CD4-positive, CD25-positive, alpha-beta regulatory T cell (primary cell): ENCODE measurements around the gene TMEM164. TPM values are rescaled to one million over a fixed set of nuclear protein-coding genes. Genes with fewer than 3 reads are reported as not detected.

ENCODE experiments used
- ATAC-seq, 2 donors: fragments of 150-1000 bp; cut with Tn5 transposase; one replicate each; pipeline ENCODE4 v1.10.0; 2021; ENCODE audit warnings: low read depth in 2 of 2, moderate number of reproducible peaks in 2 of 2, moderate library complexity in 1 of 2
- DNase-seq, 3 donors: peaks; one replicate each; pipeline versions ENCODE4 v3.0.0 to v3.0.0-alpha.2; 2012 to 2022; ENCODE audit warnings: mixed read lengths in 1 of 3
- H3K27ac ChIP-seq: one replicate; pipeline ENCODE4 v1.7.0; 2013; ENCODE audit warnings: mild to moderate bottlenecking, low read length; ENCODE audit not compliant: insufficient read depth, poor library complexity, severe bottlenecking
- H3K27me3 ChIP-seq: one replicate; pipeline ENCODE4 v1.7.0; 2013; ENCODE audit warnings: low read length; ENCODE audit not compliant: control insufficient read depth, insufficient read depth
- H3K36me3 ChIP-seq: one replicate; pipeline ENCODE4 v1.7.0; 2013; ENCODE audit warnings: mild to moderate bottlenecking, low read length, moderate library complexity; ENCODE audit not compliant: control insufficient read depth, insufficient read depth
- H3K4me1 ChIP-seq: 2 replicates; pipeline ENCODE4 v1.7.0; 2013; ENCODE audit warnings: mild to moderate bottlenecking, low read length; ENCODE audit not compliant: insufficient read depth, control insufficient read depth, poor library complexity, severe bottlenecking
- H3K4me3 ChIP-seq: one replicate; pipeline ENCODE4 v1.7.0; 2013; ENCODE audit warnings: low read depth, mild to moderate bottlenecking, low read length, moderate library complexity
- H3K9me3 ChIP-seq, 2 experiments: 1 replicate in 1 of 2; 2 replicates in 1 of 2; pipeline ENCODE4 v1.7.0; 2013; ENCODE audit warnings: low read length in 2 of 2, mild to moderate bottlenecking in 1 of 2, moderate library complexity in 1 of 2; ENCODE audit not compliant: control insufficient read depth in 2 of 2
- H3K27ac Mint-ChIP-seq, 3 donors: one replicate each; pipeline ENCODE4 v1.8.0; 2020 to 2022; ENCODE audit warnings: mild to moderate bottlenecking in 3 of 3, mixed read lengths in 3 of 3, moderate library complexity in 2 of 3
- H3K27me3 Mint-ChIP-seq: one replicate; pipeline ENCODE4 v1.8.0; 2022; ENCODE audit warnings: mild to moderate bottlenecking, mixed read lengths
- H3K36me3 Mint-ChIP-seq: one replicate; pipeline ENCODE4 v1.8.0; 2020; ENCODE audit warnings: mixed read lengths
- H3K4me1 Mint-ChIP-seq, 4 donors: one replicate each; pipeline ENCODE4 v1.8.0; 2020 to 2022; ENCODE audit warnings: mixed read lengths in 4 of 4, mild to moderate bottlenecking in 1 of 4
- H3K4me3 Mint-ChIP-seq, 4 donors: one replicate each; pipeline ENCODE4 v1.8.0; 2020 to 2022; ENCODE audit warnings: mild to moderate bottlenecking in 4 of 4, mixed read lengths in 4 of 4, moderate library complexity in 3 of 4
- H3K9me3 Mint-ChIP-seq, 7 donors: one replicate each; pipeline ENCODE4 v1.8.0; 2020 to 2022; ENCODE audit warnings: mixed read lengths in 7 of 7, mild to moderate bottlenecking in 3 of 7, moderate library complexity in 2 of 7
- polyA plus RNA-seq, 4 donors: library from polyadenylated mRNA; unstranded; fragments of 300-500 nt; fragmentation: Illumina TruSeq; gene quantifications; one replicate each; pipeline ENCODE4 v1.2.3, GENCODE V29; 2021
- total RNA-seq: library from RNA; stranded (reverse); gene quantifications from one replicate; pipeline ENCODE4 v1.2.3, GENCODE V29; 2022

The TMEM164 gene
- total and polyA plus RNA-seq, 5 donors from 2014 or later, result 0.60 to 25.2 (median 1.0) TPM

- H3K36me3 ChIP-seq, result peaks cover 6% of the 10 kb centered on the region
- Mint-ChIP-seq H3K27ac (no peak overlapping the region), H3K27me3 (no peaks in the 10 kb centered on the region), H3K9me3 (peaks cover 0 to 1% (median 0%) of the 10 kb centered on the region in 7 donors), H3K36me3 (peaks cover 12% of the 10 kb centered on the region), H3K4me1 (peaks cover 0 to 14% (median 9%) of the 10 kb centered on the region in 4 donors), H3K4me3 (no peak overlapping the region)
- no peaks in the 10 kb centered on the region for H3K9me3 ChIP-seq
- no peak for DNase-seq
- ATAC-seq, result no peak
- H3K4me1 ChIP-seq, result no peaks in the 10 kb centered on the region
- H3K4me3 ChIP-seq, result no peak overlapping the region
- no peak overlapping the region for H3K27ac ChIP-seq
- H3K27me3 ChIP-seq, result no peaks in the 10 kb centered on the region
Measured at GRCh38 chrX:110052303-110052702, 49.4 kb downstream of the TMEM164 start.

GRCh38 chrX:110053453-110053852 is 50.5 kb downstream of the TMEM164 start:
- Histone ChIP-seq H3K27ac (no peak overlapping the region), H3K4me1 (no peaks in the 10 kb centered on the region), H3K9me3 (no peaks in the 10 kb centered on the region), H3K4me3 (no peak overlapping the region), H3K36me3 (peaks cover 6% of the 10 kb centered on the region), H3K27me3 (no peaks in the 10 kb centered on the region)
- no peak overlapping the region for H3K4me3 Mint-ChIP-seq
- ATAC-seq, result no peak
- no peak for DNase-seq
- H3K4me1 Mint-ChIP-seq, result peaks cover 0 to 12% (median 9%) of the 10 kb centered on the region in 4 donors
- H3K27ac Mint-ChIP-seq, result no peak overlapping the region
- H3K36me3 Mint-ChIP-seq, result peaks cover 12% of the 10 kb centered on the region
- H3K9me3 Mint-ChIP-seq, result peaks cover 0 to 1% (median 0%) of the 10 kb centered on the region in 7 donors
- H3K27me3 Mint-ChIP-seq, result no peaks in the 10 kb centered on the region

GRCh38 chrX:110055616-110056015 is 52.7 kb downstream of the TMEM164 start:
- Histone ChIP-seq H3K27ac (no peak overlapping the region), H3K4me1 (no peaks in the 10 kb centered on the region), H3K36me3 (peaks cover 6% of the 10 kb centered on the region), H3K9me3 (no peaks in the 10 kb centered on the region), H3K4me3 (no peak overlapping the region), H3K27me3 (no peaks in the 10 kb centered on the region)
- no peak for ATAC-seq
- no peak for DNase-seq
- peaks cover 0 to 11% (median 8%) of the 10 kb centered on the region in 4 donors for H3K4me1 Mint-ChIP-seq
- H3K36me3 Mint-ChIP-seq, result peaks cover 12% of the 10 kb centered on the region
- H3K4me3 Mint-ChIP-seq, result no peak overlapping the region
- no peaks in the 10 kb centered on the region for H3K27me3 Mint-ChIP-seq
- no peak overlapping the region for H3K27ac Mint-ChIP-seq
- H3K9me3 Mint-ChIP-seq, result peaks cover 0 to 1% (median 0%) of the 10 kb centered on the region in 7 donors

GRCh38 chrX:110056419-110056818 is 53.5 kb downstream of the TMEM164 start:
- H3K27ac ChIP-seq, result no peak overlapping the region
- H3K4me1 Mint-ChIP-seq, result peaks cover 0 to 11% (median 8%) of the 10 kb centered on the region in 4 donors
- no peak for DNase-seq
- H3K4me1 ChIP-seq, result no peaks in the 10 kb centered on the region
- H3K4me3 Mint-ChIP-seq, result peak overlapping the region in 1 of 4 donors; percentile 54
- no peak overlapping the region for H3K4me3 ChIP-seq
- peaks cover 6% of the 10 kb centered on the region for H3K36me3 ChIP-seq
- no peaks in the 10 kb centered on the region for H3K27me3 ChIP-seq
- no peaks in the 10 kb centered on the region for H3K9me3 ChIP-seq
- H3K36me3 Mint-ChIP-seq, result peaks cover 12% of the 10 kb centered on the region
- no peaks in the 10 kb centered on the region for H3K27me3 Mint-ChIP-seq
- peaks cover 0 to 1% (median 0%) of the 10 kb centered on the region in 7 donors for H3K9me3 Mint-ChIP-seq
- no peak overlapping the region for H3K27ac Mint-ChIP-seq
- ATAC-seq, result no peak

- ATAC-seq, result no peak
- no peaks in the 10 kb centered on the region for H3K27me3 Mint-ChIP-seq
Measured at GRCh38 chrX:110059410-110059809, 56.5 kb downstream of the TMEM164 start.

GRCh38 chrX:110060317-110060716 is 57.4 kb downstream of the TMEM164 start:
- no peak overlapping the region for H3K4me3 ChIP-seq
- H3K27me3 ChIP-seq, result no peaks in the 10 kb centered on the region
- H3K27ac ChIP-seq, result no peak overlapping the region
- no peaks in the 10 kb centered on the region for H3K4me1 ChIP-seq
- H3K27me3 Mint-ChIP-seq, result no peaks in the 10 kb centered on the region
- no peaks in the 10 kb centered on the region for H3K9me3 ChIP-seq
- no peak overlapping the region for H3K4me3 Mint-ChIP-seq
- peaks cover 0 to 1% (median 0%) of the 10 kb centered on the region in 7 donors for H3K9me3 Mint-ChIP-seq
- ATAC-seq (no peak), DNase-seq (no peak)
- H3K4me1 Mint-ChIP-seq, result peaks cover 0 to 20% (median 12%) of the 10 kb centered on the region in 4 donors
- H3K27ac Mint-ChIP-seq, result no peak overlapping the region
- no peaks in the 10 kb centered on the region for H3K36me3 ChIP-seq
- peaks cover 8% of the 10 kb centered on the region for H3K36me3 Mint-ChIP-seq

More at GRCh38 chrX:110059410-110059809, 56.5 kb downstream of the TMEM164 start:
- peaks cover 12% of the 10 kb centered on the region for H3K36me3 Mint-ChIP-seq
- no peaks in the 10 kb centered on the region for H3K4me1 ChIP-seq
- no peak overlapping the region for H3K27ac ChIP-seq
- H3K9me3 Mint-ChIP-seq, result peaks cover 0 to 1% (median 0%) of the 10 kb centered on the region in 7 donors
- H3K27me3 ChIP-seq, result no peaks in the 10 kb centered on the region
- no peak for DNase-seq
- peaks cover 2% of the 10 kb centered on the region for H3K36me3 ChIP-seq
- H3K4me3 ChIP-seq, result no peak overlapping the region
- peaks cover 0 to 20% (median 12%) of the 10 kb centered on the region in 4 donors for H3K4me1 Mint-ChIP-seq
- no peaks in the 10 kb centered on the region for H3K9me3 ChIP-seq
- H3K27ac Mint-ChIP-seq, result no peak overlapping the region
- no peak overlapping the region for H3K4me3 Mint-ChIP-seq

- H3K27me3 Mint-ChIP-seq, result no peaks in the 10 kb centered on the region
- H3K27me3 ChIP-seq, result no peaks in the 10 kb centered on the region
- H3K4me1 Mint-ChIP-seq, result peaks cover 0 to 13% (median 8%) of the 10 kb centered on the region in 4 donors
- H3K4me3 ChIP-seq, result no peak overlapping the region
- H3K9me3 Mint-ChIP-seq, result peaks cover 0 to 1% (median 0%) of the 10 kb centered on the region in 7 donors
- H3K27ac ChIP-seq, result no peak overlapping the region
- DNase-seq, result no peak
- H3K36me3 ChIP-seq, result no peaks in the 10 kb centered on the region
- H3K4me1 ChIP-seq, result no peaks in the 10 kb centered on the region
- H3K36me3 Mint-ChIP-seq, result peaks cover 3% of the 10 kb centered on the region
- H3K27ac Mint-ChIP-seq, result no peak overlapping the region
- ATAC-seq, result no peak
- no peaks in the 10 kb centered on the region for H3K9me3 ChIP-seq
- no peak overlapping the region for H3K4me3 Mint-ChIP-seq
Measured at GRCh38 chrX:110060846-110061537, 58.1 kb downstream of the TMEM164 start.

- H3K27me3 ChIP-seq, result no peaks in the 10 kb centered on the region
- no peaks in the 10 kb centered on the region for H3K9me3 ChIP-seq
- H3K4me3 ChIP-seq, result no peak overlapping the region
- Mint-ChIP-seq H3K36me3 (no peaks in the 10 kb centered on the region), H3K4me1 (peaks cover 0 to 10% (median 4%) of the 10 kb centered on the region in 4 donors), H3K27ac (peak overlapping the region in 1 of 3 donors; percentile 28), H3K4me3 (no peak overlapping the region), H3K9me3 (peaks cover 0 to 1% (median 0%) of the 10 kb centered on the region in 7 donors), H3K27me3 (no peaks in the 10 kb centered on the region)
- no peak for ATAC-seq
- no peak for DNase-seq
- H3K27ac ChIP-seq, result no peak overlapping the region
- H3K36me3 ChIP-seq, result no peaks in the 10 kb centered on the region
- H3K4me1 ChIP-seq, result no peaks in the 10 kb centered on the region
Measured at GRCh38 chrX:110062919-110063318, 60.0 kb downstream of the TMEM164 start.
